ENCODE measurements around the gene UTP14A. TPM values are rescaled to one million over a fixed set of nuclear protein-coding genes. Genes with fewer than 3 reads are reported as not detected.

The UTP14A gene
- total RNA-seq, 4 donors from 2014 or later = 8.2 to 14.5 (median 13.2) TPM

GRCh38 chrX:129958814-129959492 is 53.0 kb downstream of the UTP14A start:
- H3K9me3 ChIP-seq = no peaks in the 10 kb centered on the region
- no peaks in the 10 kb centered on the region for H3K36me3 ChIP-seq
- no peak for DNase-seq
- no peak overlapping the region for H3K27ac ChIP-seq
- no peak overlapping the region for H3K4me3 ChIP-seq
- TF ChIP-seq POLR2A (IDR thresholded peaks at IDR 0.05) (no peak), CTCF (IDR thresholded peaks at IDR 0.05) (no peak)
- no peaks in the 10 kb centered on the region for H3K4me1 ChIP-seq
- H3K27me3 ChIP-seq = no peaks in the 10 kb centered on the region
- intact Hi-C loops (cut with DNase I; ENCODE audit: low total_unique reads) = no loop called here

- Histone ChIP-seq H3K27me3 (no peaks in the 10 kb centered on the region), H3K4me1 (no peaks in the 10 kb centered on the region), H3K27ac (no peak overlapping the region), H3K4me3 (no peak overlapping the region), H3K9me3 (no peaks in the 10 kb centered on the region), H3K36me3 (no peaks in the 10 kb centered on the region)
- intact Hi-C loops (cut with DNase I; ENCODE audit: low total_unique reads) = no loop called here
- DNase-seq = no peak
- TF ChIP-seq CTCF (IDR thresholded peaks at IDR 0.05) (no peak), POLR2A (IDR thresholded peaks at IDR 0.05) (no peak)
Observed at GRCh38 chrX:129959493-129959832, 53.5 kb downstream of the UTP14A start.

- H3K27ac ChIP-seq = no peak overlapping the region
- H3K4me1 ChIP-seq = no peaks in the 10 kb centered on the region
- intact Hi-C loops (cut with DNase I; ENCODE audit: low total_unique reads) = no loop called here
- no peaks in the 10 kb centered on the region for H3K9me3 ChIP-seq
- no peaks in the 10 kb centered on the region for H3K27me3 ChIP-seq
- DNase-seq = no peak
- TF ChIP-seq POLR2A (IDR thresholded peaks at IDR 0.05) = no peak
- TF ChIP-seq CTCF (IDR thresholded peaks at IDR 0.05) = no peak
- H3K4me3 ChIP-seq = no peak overlapping the region
- no peaks in the 10 kb centered on the region for H3K36me3 ChIP-seq
Observed at GRCh38 chrX:129961180-129962083, 55.5 kb downstream of the UTP14A start.

- Histone ChIP-seq H3K27me3 (no peaks in the 10 kb centered on the region), H3K4me3 (no peak overlapping the region), H3K4me1 (no peaks in the 10 kb centered on the region), H3K36me3 (no peaks in the 10 kb centered on the region), H3K9me3 (no peaks in the 10 kb centered on the region), H3K27ac (no peak overlapping the region)
- TF ChIP-seq CTCF (IDR thresholded peaks at IDR 0.05) (no peak), POLR2A (IDR thresholded peaks at IDR 0.05) (no peak)
- intact Hi-C loops (cut with DNase I; ENCODE audit: low total_unique reads) = no loop called here
- no peak for DNase-seq
Observed at GRCh38 chrX:129963729-129964128, 57.8 kb downstream of the UTP14A start.

- no peak for DNase-seq
- no peak for TF ChIP-seq POLR2A (IDR thresholded peaks at IDR 0.05)
- Histone ChIP-seq H3K4me3 (no peak overlapping the region), H3K9me3 (no peaks in the 10 kb centered on the region), H3K27ac (no peak overlapping the region), H3K36me3 (no peaks in the 10 kb centered on the region), H3K27me3 (no peaks in the 10 kb centered on the region), H3K4me1 (no peaks in the 10 kb centered on the region)
- intact Hi-C loops (cut with DNase I; ENCODE audit: low total_unique reads) = no loop called here
Observed at GRCh38 chrX:129965166-129965565, 59.2 kb downstream of the UTP14A start.
